Progenitor cell of endocrine pancreas (in vitro differentiated cells): ENCODE measurements around the gene NACAD. TPM values are rescaled to one million over a fixed set of nuclear protein-coding genes. Genes with fewer than 3 reads are reported as not detected.
A peak's percentile ranks its signal among the peaks of the same experiment; 100 is the strongest.
"Not testable (repeated sequence)": the region's sequence is repeated elsewhere in the genome, so short reads cannot be mapped to it uniquely, and the experiment has no call there.

Source experiments
- DNase-seq: peaks from one replicate; pipeline ENCODE4 v3.0.0; 2021; ENCODE audit warnings: low spot score; ENCODE audit not compliant: unreplicated experiment
- H3K27ac Mint-ChIP-seq: 2 replicates; pipeline ENCODE4 v1.8.0; 2021; ENCODE audit warnings: mild to moderate bottlenecking, moderate library complexity, mixed read lengths
- H3K27me3 Mint-ChIP-seq: 2 replicates; pipeline ENCODE4 v1.8.0; 2021; ENCODE audit warnings: mixed read lengths
- H3K36me3 Mint-ChIP-seq: 2 replicates; pipeline ENCODE4 v1.8.0; 2022; ENCODE audit warnings: mixed read lengths; ENCODE audit not compliant: insufficient read depth
- H3K4me1 Mint-ChIP-seq: 2 replicates; pipeline ENCODE4 v1.8.0; 2021; ENCODE audit warnings: low read depth, mixed read lengths
- H3K4me3 Mint-ChIP-seq: 2 replicates; pipeline ENCODE4 v1.8.0; 2021; ENCODE audit warnings: low read depth, mild to moderate bottlenecking, moderate library complexity, mixed read lengths
- H3K9me3 Mint-ChIP-seq: 2 replicates; pipeline ENCODE4 v1.8.0; 2021; ENCODE audit warnings: low read depth, mixed read lengths
- CTCF ChIP-seq: fragments of 200-600 bp; sonication (generic); IDR thresholded peaks from one replicate; pipeline ENCODE4 v1.5.0; 2021; ENCODE audit warnings: antibody characterized with exemption, mild to moderate bottlenecking; ENCODE audit not compliant: unreplicated experiment
- total RNA-seq: library from RNA; stranded (reverse); gene quantifications from 2 replicates; pipeline ENCODE4 v1.2.1, GENCODE V29; 2021

NACAD gene
- total RNA-seq, 1 donor from 2014 or later: 11.7 TPM

DNA sequence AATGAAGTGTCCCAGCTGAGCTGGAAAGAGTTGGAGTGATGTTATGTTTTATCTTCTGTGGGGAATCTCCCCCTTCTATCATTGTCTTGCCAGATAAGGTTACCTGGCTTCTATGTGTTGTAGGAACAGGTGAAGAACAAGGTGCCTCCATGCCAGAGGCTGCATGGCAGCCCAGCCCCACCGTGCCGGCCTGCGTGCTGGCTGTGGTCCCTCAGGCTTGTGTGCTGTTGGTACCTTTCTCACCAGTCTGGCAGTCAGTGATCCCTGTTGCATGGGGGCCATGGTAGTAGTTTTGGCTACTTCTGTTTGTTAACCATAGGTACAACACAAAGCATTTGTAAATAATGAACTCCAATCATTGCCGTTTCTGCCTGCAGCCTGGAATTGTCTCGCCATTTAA, 50.9 kb downstream of the NACAD start:
- no peak for TF ChIP-seq CTCF
- Mint-ChIP-seq H3K27me3 (no peaks in the 10 kb centered on the region), H3K9me3 (no peaks in the 10 kb centered on the region), H3K36me3 (peaks cover 11% of the 10 kb centered on the region), H3K4me3 (no peak overlapping the region), H3K4me1 (peaks cover 32% of the 10 kb centered on the region), H3K27ac (peak overlapping the region; percentile 89)
- DNase-seq: no peak

DNA sequence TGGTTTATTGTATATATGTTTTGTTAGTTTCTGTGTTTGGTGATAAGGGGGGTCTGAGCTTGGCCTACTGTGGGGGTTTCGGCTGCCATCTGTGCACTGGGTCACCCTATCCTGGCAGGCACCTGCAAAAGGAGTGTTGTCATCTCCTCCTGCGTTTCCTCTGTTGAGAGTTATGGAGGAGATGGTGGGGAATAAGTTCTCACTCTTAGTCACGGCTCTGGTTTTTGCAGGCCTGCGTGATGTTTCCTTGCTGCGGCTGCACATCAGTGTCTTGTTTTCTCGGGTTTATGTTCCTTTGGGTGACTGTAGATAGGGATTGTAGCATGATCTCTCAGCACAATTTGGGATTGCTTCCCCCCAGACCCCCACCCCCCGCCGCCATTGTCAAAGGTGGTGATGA, 52.0 kb downstream of the NACAD start:
- Mint-ChIP-seq H3K4me1 (peaks cover 33% of the 10 kb centered on the region), H3K27me3 (no peaks in the 10 kb centered on the region), H3K4me3 (peak overlapping the region; percentile 51), H3K27ac (peak overlapping the region; percentile 90), H3K9me3 (no peaks in the 10 kb centered on the region), H3K36me3 (peaks cover 6% of the 10 kb centered on the region)
- no peak for DNase-seq
- TF ChIP-seq CTCF: no peak

DNA sequence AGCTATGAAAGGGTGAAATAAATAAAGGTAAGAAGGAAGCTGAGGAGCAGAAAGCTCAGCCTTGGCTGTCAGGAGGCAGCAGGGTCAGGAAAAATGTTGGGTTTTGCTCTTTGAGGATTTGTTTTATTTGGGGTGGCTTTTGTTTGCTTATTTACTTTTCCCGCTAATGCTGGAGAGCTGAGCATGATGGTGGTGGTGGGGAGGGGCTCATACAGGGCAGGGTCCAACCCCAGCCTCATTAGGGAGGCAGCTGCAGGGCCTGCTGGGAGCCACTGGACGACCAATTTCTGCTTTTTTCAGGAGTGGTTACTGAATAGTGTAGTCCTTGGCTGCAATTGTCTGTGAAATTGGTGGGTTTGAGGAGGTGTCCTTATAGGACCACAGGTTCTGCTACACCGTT, 52.5 kb downstream of the NACAD start:
- Mint-ChIP-seq H3K4me1 (peaks cover 35% of the 10 kb centered on the region), H3K27ac (peak overlapping the region; percentile 90), H3K4me3 (peak overlapping the region; percentile 51), H3K36me3 (peaks cover 6% of the 10 kb centered on the region), H3K9me3 (no peaks in the 10 kb centered on the region), H3K27me3 (no peaks in the 10 kb centered on the region)
- no peak for TF ChIP-seq CTCF
- DNase-seq: no peak

DNA sequence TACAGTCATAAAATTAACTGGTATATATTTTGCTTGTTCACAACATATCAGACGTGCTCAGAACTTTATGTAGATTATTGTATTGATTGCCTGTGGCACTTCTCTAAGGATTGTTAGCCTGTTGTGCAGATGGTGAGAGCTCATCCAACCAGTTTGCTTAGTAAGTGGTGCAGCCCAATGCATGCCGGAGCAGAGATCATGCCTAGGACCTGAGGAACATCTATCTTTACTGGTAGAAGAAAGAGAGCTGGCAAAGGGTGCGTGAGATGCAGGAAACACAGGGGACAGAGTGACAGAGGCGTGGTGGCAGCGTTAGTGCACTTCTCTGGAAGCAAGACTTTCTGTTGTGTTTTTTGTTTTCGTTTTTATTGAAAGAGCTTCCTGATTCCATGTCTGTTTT, 52.9 kb downstream of the NACAD start:
- Mint-ChIP-seq H3K27ac (peak overlapping the region; percentile 90), H3K9me3 (no peaks in the 10 kb centered on the region), H3K36me3 (peaks cover 4% of the 10 kb centered on the region), H3K4me3 (peak overlapping the region; percentile 51), H3K27me3 (no peaks in the 10 kb centered on the region), H3K4me1 (peaks cover 35% of the 10 kb centered on the region)
- no peak for TF ChIP-seq CTCF
- DNase-seq: no peak

- Mint-ChIP-seq H3K9me3 (no peaks in the 10 kb centered on the region), H3K27ac (peak overlapping the region; percentile 46), H3K36me3 (peaks cover 4% of the 10 kb centered on the region), H3K4me1 (peaks cover 35% of the 10 kb centered on the region), H3K27me3 (no peaks in the 10 kb centered on the region), H3K4me3 (no peak overlapping the region)
- no peak for TF ChIP-seq CTCF
- no peak for DNase-seq
Observed at GRCh38 chr7:45035371-45035770, 53.4 kb downstream of the NACAD start.

DNA sequence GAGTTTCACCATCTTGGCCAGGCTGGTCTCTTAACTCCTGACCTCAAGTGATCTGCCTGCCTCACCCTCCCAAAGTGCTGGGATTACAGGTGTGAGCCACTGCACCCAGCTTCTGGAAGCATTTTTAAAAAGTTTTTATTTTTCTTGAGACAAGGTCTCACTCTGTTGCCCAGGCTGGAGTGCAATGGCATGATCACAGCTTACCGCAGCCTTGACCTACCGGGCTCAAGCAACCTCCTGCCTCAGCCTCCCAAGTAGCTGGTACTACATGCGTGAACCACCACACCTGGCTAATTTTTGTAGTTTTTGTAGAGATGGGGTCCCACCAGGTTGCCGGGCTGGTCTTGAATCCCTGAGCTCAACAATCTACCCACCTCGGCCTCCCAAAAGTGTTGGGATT, 54.1 kb downstream of the NACAD start:
- H3K27me3 Mint-ChIP-seq, H3K36me3 Mint-ChIP-seq, H3K9me3 Mint-ChIP-seq, H3K27ac Mint-ChIP-seq, DNase-seq, H3K4me3 Mint-ChIP-seq: not testable (repeated sequence)
- peaks cover 35% of the 10 kb centered on the region for H3K4me1 Mint-ChIP-seq
